Type B pancreatic cell (in vitro differentiated cells): Measurements from ENCODE around the gene NEK7. TPM values are rescaled to one million over a fixed set of nuclear protein-coding genes. Genes with fewer than 3 reads are reported as not detected.
"Not testable (repeated sequence)": the region's sequence is repeated elsewhere in the genome, so short reads cannot be mapped to it uniquely, and the experiment has no call there.

Experiments
- DNase-seq: peaks from one replicate; pipeline ENCODE4 v3.0.0; 2021; ENCODE audit warnings: mixed read lengths; ENCODE audit not compliant: unreplicated experiment; ENCODE audit errors: extremely low spot score
- H3K27ac Mint-ChIP-seq: 2 replicates; pipeline ENCODE4 v1.8.0; 2021; ENCODE audit warnings: mild to moderate bottlenecking, mixed read lengths
- H3K27me3 Mint-ChIP-seq: 2 replicates; pipeline ENCODE4 v1.8.0; 2021; ENCODE audit warnings: mixed read lengths
- H3K36me3 Mint-ChIP-seq: 2 replicates; pipeline ENCODE4 v1.8.0; 2021; ENCODE audit warnings: mixed read lengths
- H3K4me1 Mint-ChIP-seq: one replicate; pipeline ENCODE4 v1.8.0; 2021; ENCODE audit warnings: mixed read lengths; ENCODE audit not compliant: unreplicated experiment
- H3K4me3 Mint-ChIP-seq: 2 replicates; pipeline ENCODE4 v1.8.0; 2021; ENCODE audit warnings: mild to moderate bottlenecking, mixed read lengths
- H3K9me3 Mint-ChIP-seq: 2 replicates; pipeline ENCODE4 v1.8.0; 2021; ENCODE audit warnings: mixed read lengths
- CTCF ChIP-seq: fragments of 200-600 bp; sonication (generic); conservative IDR thresholded peaks from 2 replicates; pipeline ENCODE4 v1.5.0; 2021; ENCODE audit warnings: antibody characterized with exemption, mild to moderate bottlenecking
- total RNA-seq: library from RNA; stranded (reverse); gene quantifications from 2 replicates; pipeline ENCODE4 v1.2.1, GENCODE V29; 2021; ENCODE audit warnings: low replicate concordance

NEK7 gene
- total RNA-seq, 1 donor from 2014 or later: 35.1 TPM

GRCh38 chr1:198128533-198128932 is 28.3 kb upstream of the NEK7 start:
- H3K27me3 Mint-ChIP-seq: no peaks in the 10 kb centered on the region
- H3K4me3 Mint-ChIP-seq: no peak overlapping the region
- H3K36me3 Mint-ChIP-seq: no peaks in the 10 kb centered on the region
- H3K4me1 Mint-ChIP-seq: no peaks in the 10 kb centered on the region
- TF ChIP-seq CTCF: no peak
- DNase-seq: no peak
- H3K27ac Mint-ChIP-seq: no peak overlapping the region
- no peaks in the 10 kb centered on the region for H3K9me3 Mint-ChIP-seq

- H3K9me3 Mint-ChIP-seq, H3K27ac Mint-ChIP-seq, H3K4me1 Mint-ChIP-seq, H3K27me3 Mint-ChIP-seq, H3K4me3 Mint-ChIP-seq, H3K36me3 Mint-ChIP-seq, DNase-seq: not testable (repeated sequence)
Measured at GRCh38 chr1:198130053-198130452, 26.7 kb upstream of the NEK7 start.

GRCh38 chr1:198132060-198132781 is 24.6 kb upstream of the NEK7 start:
- Mint-ChIP-seq H3K27ac (no peak overlapping the region), H3K36me3 (no peaks in the 10 kb centered on the region), H3K27me3 (no peaks in the 10 kb centered on the region), H3K9me3 (no peaks in the 10 kb centered on the region), H3K4me1 (no peaks in the 10 kb centered on the region), H3K4me3 (no peak overlapping the region)
- DNase-seq: no peak
- no peak for TF ChIP-seq CTCF

- no peak for DNase-seq
- Mint-ChIP-seq H3K27me3 (peaks cover 5% of the 10 kb centered on the region), H3K4me3 (no peak overlapping the region), H3K9me3 (peaks cover 12% of the 10 kb centered on the region), H3K27ac (no peak overlapping the region), H3K4me1 (no peaks in the 10 kb centered on the region), H3K36me3 (no peaks in the 10 kb centered on the region)
- no peak for TF ChIP-seq CTCF
Measured at GRCh38 chr1:198134252-198134651, 22.5 kb upstream of the NEK7 start.

- H3K4me1 Mint-ChIP-seq: no peaks in the 10 kb centered on the region
- no peak overlapping the region for H3K4me3 Mint-ChIP-seq
- no peak for DNase-seq
- H3K9me3 Mint-ChIP-seq: peaks cover 12% of the 10 kb centered on the region
- H3K27ac Mint-ChIP-seq: no peak overlapping the region
- TF ChIP-seq CTCF: no peak
- H3K36me3 Mint-ChIP-seq: no peaks in the 10 kb centered on the region
- peaks cover 6% of the 10 kb centered on the region for H3K27me3 Mint-ChIP-seq
Measured at GRCh38 chr1:198135366-198135765, 21.4 kb upstream of the NEK7 start.

- Mint-ChIP-seq H3K27ac (no peak overlapping the region), H3K4me1 (no peaks in the 10 kb centered on the region), H3K36me3 (no peaks in the 10 kb centered on the region), H3K27me3 (peaks cover 6% of the 10 kb centered on the region), H3K4me3 (no peak overlapping the region), H3K9me3 (peaks cover 12% of the 10 kb centered on the region)
- no peak for DNase-seq
- no peak for TF ChIP-seq CTCF
Measured at GRCh38 chr1:198141668-198142351, 15.0 kb upstream of the NEK7 start.
